Kidney epithelial cell (primary cell): ENCODE data around the gene SLC7A6OS. TPM values are rescaled to one million over a fixed set of nuclear protein-coding genes. Genes with fewer than 3 reads are reported as not detected.

ENCODE experiments used
- DNase-seq: peaks from one replicate; pipeline ENCODE4 v3.0.0-alpha.2; 2010; ENCODE audit warnings: low read depth
- H3K27me3 ChIP-seq: 2 replicates; pipeline ENCODE4 v1.6.0; 2011; ENCODE audit warnings: low read length; ENCODE audit not compliant: control insufficient read depth, insufficient read depth
- H3K36me3 ChIP-seq: 2 replicates; pipeline ENCODE4 v1.5.1; 2011; ENCODE audit warnings: low read length; ENCODE audit not compliant: control insufficient read depth, insufficient read depth
- H3K4me3 ChIP-seq: 2 replicates; pipeline ENCODE4 v1.5.1; 2011; ENCODE audit warnings: low read depth, mild to moderate bottlenecking, control low read depth, low read length
- total RNA-seq: library from RNA; depleted of rRNA; stranded (reverse); fragments of >200 nt; gene quantifications from 2 replicates; pipeline ENCODE4 v1.2.3, GENCODE V29; 2015
- TF ChIP-seq, protein P1 (sequence below): IDR thresholded peaks from 2 replicates; pipeline ENCODE4 v1.5.1; 2011; ENCODE audit warnings: mild to moderate bottlenecking, moderate library complexity, low read length, control low read depth, inconsistent platforms; ENCODE audit not compliant: insufficient read depth, poor library complexity, severe bottlenecking

Gene SLC7A6OS
- total RNA-seq, 1 donor from 2014 or later = 10.4 TPM

DNA sequence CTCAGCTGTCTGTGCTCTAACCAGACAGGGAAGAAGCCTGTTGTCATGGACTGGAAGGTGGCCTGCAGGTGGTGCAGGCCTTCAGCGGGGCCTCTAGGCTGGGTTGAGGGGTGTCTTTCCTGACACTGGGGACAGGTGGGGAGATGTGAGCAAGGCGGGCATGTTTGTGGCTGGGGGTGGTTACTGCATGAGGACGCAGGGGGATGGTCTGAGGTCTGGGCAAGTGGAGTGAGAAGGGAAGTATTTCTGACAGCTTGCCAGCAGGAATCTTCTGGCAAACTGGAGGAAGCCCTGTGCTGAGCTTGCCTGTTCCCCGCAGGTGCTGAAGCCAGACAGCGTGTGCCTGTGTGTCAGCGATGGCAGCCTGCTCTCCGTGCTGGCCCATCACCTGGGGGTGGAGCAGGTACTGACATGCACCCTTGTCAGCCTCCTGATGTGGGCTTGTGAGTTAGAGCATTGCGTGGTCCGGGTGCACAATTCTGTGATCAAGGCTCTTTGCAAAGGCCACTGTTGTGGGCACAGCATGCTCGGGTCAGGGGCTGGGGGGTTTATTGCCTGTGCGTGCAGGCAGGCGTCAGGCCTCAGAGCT is 36.2 kb upstream of the SLC7A6OS start:
- H3K4me3 ChIP-seq = no peak overlapping the region
- no peak for DNase-seq
- TF ChIP-seq, protein P1, sequence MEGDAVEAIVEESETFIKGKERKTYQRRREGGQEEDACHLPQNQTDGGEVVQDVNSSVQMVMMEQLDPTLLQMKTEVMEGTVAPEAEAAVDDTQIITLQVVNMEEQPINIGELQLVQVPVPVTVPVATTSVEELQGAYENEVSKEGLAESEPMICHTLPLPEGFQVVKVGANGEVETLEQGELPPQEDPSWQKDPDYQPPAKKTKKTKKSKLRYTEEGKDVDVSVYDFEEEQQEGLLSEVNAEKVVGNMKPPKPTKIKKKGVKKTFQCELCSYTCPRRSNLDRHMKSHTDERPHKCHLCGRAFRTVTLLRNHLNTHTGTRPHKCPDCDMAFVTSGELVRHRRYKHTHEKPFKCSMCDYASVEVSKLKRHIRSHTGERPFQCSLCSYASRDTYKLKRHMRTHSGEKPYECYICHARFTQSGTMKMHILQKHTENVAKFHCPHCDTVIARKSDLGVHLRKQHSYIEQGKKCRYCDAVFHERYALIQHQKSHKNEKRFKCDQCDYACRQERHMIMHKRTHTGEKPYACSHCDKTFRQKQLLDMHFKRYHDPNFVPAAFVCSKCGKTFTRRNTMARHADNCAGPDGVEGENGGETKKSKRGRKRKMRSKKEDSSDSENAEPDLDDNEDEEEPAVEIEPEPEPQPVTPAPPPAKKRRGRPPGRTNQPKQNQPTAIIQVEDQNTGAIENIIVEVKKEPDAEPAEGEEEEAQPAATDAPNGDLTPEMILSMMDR = no peak
- no peaks in the 10 kb centered on the region for H3K36me3 ChIP-seq
- no peaks in the 10 kb centered on the region for H3K27me3 ChIP-seq

DNA sequence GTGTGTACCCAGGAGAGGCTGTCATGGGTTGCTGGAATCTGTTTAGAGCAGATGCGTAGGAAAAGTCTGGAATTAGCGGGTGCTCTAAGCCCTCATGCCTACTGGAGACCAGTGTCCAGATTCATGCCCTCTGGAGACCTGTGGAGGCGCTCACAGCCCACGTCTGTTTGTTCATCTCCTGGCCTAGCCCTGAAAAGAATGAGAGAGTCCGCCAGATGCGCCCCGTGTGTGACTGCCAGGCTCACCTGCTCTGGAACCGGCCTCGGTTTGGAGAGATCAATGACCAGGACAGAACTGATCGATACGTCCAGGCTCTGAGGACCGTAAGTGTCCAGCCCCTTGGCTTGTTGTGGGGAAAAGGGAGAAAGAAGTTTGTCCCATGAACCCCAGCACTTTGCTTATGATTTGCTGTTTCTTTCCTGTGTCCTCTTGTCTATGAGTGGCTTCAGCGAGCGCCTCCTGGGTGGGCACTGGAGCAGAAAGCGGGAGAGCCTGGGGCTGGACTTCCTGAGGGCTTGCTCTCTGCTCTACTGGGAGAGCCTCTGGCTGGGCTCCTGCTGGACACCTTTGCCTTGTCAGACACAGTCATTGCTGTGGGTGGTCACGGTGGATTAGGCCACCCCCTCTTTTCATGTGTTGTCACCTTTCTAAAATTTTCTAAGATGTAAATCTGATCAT is 35.4 kb upstream of the SLC7A6OS start:
- Histone ChIP-seq H3K36me3 (no peaks in the 10 kb centered on the region), H3K4me3 (no peak overlapping the region), H3K27me3 (no peaks in the 10 kb centered on the region)
- no peak for DNase-seq
- TF ChIP-seq, protein P1 = no peak

DNA sequence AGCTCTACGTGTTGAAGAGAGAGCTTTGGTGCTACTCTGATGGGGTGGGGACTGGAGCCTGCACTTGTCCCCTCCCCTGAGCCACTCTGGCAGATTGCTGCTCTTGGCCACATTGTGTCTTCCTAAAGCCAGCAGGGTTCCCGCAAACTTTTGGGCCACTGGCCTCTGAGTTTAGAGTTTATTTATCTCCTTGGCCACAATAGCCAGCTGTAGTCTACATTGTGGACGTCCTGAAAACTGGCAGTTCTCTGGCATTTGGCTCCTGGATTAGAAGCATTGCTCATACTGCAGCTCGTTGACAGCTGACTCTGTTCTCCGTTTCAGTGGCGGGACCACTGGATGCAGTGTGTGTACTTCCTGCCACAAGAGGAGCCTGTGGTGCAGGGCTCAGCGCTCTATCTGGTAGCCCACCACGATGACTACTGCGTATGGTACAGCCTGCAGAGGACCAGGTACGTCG is 34.6 kb upstream of the SLC7A6OS start:
- H3K27me3 ChIP-seq = no peaks in the 10 kb centered on the region
- TF ChIP-seq, protein P1 = no peak
- H3K4me3 ChIP-seq = no peak overlapping the region
- H3K36me3 ChIP-seq = no peaks in the 10 kb centered on the region
- DNase-seq = no peak

DNA sequence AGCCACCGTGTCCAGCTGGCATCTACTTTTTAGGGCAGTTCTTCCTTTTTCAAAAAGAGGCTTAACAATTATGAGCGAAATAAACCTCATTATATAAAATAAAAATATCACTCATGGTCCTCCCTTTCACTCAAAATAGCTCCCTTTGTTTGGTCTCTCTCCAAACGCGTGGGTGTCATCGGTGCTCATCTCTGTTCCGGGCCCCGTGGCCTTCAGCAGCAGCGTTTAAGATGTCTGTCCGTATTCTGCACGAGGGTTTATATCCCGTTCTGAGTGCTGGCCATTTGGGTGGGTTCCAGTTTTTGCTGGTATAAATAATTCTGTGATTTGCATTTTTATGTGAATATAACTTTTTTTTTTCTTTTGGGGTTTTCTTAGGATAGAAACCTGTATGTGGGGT is 33.5 kb upstream of the SLC7A6OS start:
- DNase-seq = no peak
- Histone ChIP-seq H3K36me3 (peaks cover 2% of the 10 kb centered on the region), H3K4me3 (no peak overlapping the region), H3K27me3 (no peaks in the 10 kb centered on the region)
- TF ChIP-seq, protein P1 = no peak

DNA sequence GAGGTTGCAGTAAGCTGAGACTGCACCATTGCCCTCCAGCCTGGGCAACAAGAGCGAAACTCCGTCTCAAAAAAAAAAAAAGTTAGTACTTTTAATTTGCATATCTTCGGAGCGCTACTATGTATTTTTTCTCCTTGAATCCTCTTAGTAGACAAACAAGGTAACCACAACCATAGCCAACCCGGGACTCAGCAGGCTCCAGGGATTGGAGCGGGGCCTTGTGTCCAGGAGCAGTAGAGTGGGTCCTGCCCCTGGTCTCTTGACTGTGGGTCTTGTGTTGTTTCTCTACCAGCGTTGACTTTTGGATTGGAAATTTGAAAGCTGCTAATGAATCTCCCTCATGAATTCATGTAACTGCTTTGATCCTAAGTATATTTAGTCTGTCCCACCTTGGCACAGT is 32.4 kb upstream of the SLC7A6OS start:
- TF ChIP-seq, protein P1 = no peak
- peaks cover 3% of the 10 kb centered on the region for H3K36me3 ChIP-seq
- H3K27me3 ChIP-seq = no peaks in the 10 kb centered on the region
- H3K4me3 ChIP-seq = no peak overlapping the region
- no peak for DNase-seq
